ENCODE measurements around the gene RASSF4.

DNA sequence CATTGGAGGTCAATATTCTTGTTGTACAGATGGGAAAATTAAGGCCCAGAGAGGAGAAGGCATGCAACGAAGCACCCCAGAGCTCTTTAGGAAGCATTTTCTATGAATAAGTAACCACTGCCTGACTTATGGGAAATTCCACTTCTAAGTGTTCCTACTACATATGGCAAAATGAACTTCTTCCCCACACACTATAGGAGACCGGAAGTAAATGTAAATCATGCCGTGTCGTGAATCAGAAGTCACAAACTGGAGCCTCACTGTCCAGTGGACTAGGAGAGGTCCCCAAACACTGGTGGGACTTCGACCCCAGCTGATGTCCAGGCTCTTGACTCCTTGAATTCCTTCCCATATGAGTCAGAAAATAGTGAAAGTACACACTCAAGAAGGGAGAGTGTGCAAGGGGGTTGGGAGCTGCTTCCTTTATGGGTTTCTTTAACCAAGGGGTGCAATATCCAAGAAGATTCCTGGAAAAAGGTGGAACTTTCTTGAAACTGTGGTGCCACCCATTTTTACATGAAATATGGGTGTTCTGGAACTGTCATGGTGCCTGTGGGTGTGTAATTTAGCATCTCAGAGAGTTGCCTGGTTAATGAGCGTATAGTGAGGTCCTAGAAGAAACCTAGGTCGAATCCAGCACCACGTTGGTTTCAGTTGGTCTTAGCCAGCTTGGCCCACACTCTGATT is 6.7 kb downstream of the RASSF4 start:
- TF ChIP-seq, protein P1, sequence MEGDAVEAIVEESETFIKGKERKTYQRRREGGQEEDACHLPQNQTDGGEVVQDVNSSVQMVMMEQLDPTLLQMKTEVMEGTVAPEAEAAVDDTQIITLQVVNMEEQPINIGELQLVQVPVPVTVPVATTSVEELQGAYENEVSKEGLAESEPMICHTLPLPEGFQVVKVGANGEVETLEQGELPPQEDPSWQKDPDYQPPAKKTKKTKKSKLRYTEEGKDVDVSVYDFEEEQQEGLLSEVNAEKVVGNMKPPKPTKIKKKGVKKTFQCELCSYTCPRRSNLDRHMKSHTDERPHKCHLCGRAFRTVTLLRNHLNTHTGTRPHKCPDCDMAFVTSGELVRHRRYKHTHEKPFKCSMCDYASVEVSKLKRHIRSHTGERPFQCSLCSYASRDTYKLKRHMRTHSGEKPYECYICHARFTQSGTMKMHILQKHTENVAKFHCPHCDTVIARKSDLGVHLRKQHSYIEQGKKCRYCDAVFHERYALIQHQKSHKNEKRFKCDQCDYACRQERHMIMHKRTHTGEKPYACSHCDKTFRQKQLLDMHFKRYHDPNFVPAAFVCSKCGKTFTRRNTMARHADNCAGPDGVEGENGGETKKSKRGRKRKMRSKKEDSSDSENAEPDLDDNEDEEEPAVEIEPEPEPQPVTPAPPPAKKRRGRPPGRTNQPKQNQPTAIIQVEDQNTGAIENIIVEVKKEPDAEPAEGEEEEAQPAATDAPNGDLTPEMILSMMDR (IDR thresholded peaks at IDR 0.05) = no peak
- no peak for TF ChIP-seq POLR2AphosphoS5 (IDR thresholded peaks at IDR 0.05)

All from breast epithelium (tissue), 3 donors.